ENCODE measurements around the gene SPRR1A. TPM values are rescaled to one million over a fixed set of nuclear protein-coding genes. Genes with fewer than 3 reads are reported as not detected.

Gene SPRR1A, protein sequence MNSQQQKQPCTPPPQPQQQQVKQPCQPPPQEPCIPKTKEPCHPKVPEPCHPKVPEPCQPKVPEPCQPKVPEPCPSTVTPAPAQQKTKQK
- polyA plus RNA-seq (ENCODE audit: insufficient read length in 3 of 3) = not detected
- long read RNA-seq, donor 1 = 0 reads
- long read RNA-seq, donor 2 = 0 reads
- long read RNA-seq, donor 3 = 0 reads
- long read RNA-seq, donor 4 = 0 reads
- long read RNA-seq, donor 5, partial matches to known transcripts = 0 of 1 reads
- long read RNA-seq, donor 5, other reads (novel, unspliced or antisense) = 0 of 1 reads
- long read RNA-seq, donor 6 = 0 reads
- long read RNA-seq, donor 7 = 0 reads
- long read RNA-seq, donor 8 = 0 reads
- long read RNA-seq, donor 9 = 0 reads
- long read RNA-seq, donor 10 = 0 reads
- long read RNA-seq, donor 11, partial matches to known transcripts = 0 of 1 reads
- long read RNA-seq, donor 11, other reads (novel, unspliced or antisense) = 0 of 1 reads
- long read RNA-seq, donor 12 = 0 reads
- long read RNA-seq, donor 13 = 0 reads
- long read RNA-seq, donor 14 = 0 reads
- long read RNA-seq, donor 15 = 0 reads
- long read RNA-seq, donor 16 = 0 reads

DNA sequence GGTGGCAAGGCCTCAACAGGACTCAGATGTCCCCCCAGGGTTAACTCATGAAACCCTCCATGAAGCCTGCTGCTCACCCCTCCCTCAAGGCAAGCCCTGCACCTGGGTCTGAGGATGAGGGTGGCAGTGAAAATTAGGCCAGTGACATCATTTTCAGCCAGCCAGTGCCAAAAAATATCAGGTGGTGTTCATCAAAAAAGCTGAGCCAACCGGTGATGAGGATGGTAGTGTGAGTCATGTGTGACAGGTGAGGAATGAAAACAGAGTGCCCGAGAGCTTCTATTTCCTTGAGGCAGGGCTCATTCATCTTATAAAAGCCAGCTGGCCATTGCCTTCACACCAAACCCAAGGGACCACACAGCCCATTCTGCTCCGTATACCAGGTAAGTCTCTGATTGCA, at the start of gene SPRR1A:
Gene SPRR1A, plus strand, starts transcription at position 339 of the 400 bp plus-strand sequence. CDS start 1,150 bp downstream, outside the sequence.
- DNase-seq = no peak

DNA sequence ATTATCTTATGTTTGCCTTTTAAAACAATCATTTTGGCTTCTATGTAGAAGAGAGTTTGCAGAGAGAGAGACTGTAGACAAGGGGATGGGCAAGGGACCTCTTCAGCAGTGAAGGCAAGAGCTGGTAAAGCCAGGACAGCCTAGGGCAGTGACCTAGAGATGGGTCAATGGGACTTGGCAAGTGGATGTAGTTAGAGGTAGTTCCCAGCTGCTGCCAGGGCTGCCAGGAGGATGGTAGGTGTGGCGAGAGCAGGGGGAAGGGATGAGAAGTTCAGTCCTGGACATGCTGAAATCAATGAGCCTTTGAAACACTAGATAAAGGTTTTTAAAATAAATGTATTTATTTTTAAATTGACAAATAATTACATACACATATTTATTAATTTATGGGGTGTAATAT, 43.3 kb upstream of the SPRR1A start:
- no peak for DNase-seq

DNA sequence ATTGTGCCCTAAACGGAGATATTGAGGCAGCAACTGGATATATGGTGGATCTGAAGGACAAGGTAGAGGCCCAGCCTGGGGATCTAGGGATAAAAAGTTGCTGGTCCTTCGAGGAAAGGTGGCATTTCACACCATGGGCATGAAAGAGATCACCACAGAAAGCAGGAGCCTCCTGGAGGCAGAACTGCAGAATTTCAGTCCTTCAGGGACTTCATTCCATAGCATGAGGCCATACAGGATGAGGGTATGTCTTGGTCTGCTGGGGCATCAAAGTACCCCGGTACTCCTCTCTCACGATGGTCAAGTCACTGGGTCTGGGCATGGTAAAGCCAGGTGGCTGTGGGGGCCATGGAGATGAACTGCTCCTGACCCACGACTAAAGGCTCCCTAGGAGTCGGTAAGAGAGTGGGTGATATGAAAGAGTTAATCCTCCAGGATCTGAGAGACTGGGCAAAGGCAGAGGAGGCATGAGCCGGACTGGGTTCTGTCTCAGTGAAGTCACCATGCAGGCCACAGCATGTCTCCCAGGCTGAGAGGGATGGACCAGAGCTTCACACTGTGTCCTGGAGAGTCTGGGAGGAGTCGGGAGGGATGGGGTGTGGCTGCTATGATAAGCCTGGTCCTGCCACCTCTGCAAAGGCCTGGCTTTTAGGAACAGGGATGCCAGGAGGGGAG, 42.7 kb upstream of the SPRR1A start:
- no peak for DNase-seq

DNA sequence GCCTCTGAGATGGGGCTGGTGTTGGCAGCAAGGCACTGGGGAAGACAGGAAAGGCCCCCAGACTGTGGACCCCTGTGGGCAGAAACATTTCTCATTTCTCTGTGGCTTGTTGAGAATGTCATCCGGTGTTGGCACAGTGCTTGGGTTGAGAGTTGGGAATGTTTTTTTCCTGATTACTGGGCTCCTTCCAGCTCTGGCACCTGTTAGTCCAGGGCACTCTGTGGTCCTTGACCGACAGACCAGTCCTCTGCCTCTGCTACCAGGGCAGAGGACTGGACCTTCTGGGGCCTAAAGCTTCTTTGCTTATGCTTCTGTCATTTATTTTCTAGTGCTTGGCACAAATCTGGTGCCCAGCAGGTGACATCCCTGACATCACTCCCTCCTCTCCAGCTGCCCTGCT, 41.7 kb upstream of the SPRR1A start:
- DNase-seq = no peak

DNA sequence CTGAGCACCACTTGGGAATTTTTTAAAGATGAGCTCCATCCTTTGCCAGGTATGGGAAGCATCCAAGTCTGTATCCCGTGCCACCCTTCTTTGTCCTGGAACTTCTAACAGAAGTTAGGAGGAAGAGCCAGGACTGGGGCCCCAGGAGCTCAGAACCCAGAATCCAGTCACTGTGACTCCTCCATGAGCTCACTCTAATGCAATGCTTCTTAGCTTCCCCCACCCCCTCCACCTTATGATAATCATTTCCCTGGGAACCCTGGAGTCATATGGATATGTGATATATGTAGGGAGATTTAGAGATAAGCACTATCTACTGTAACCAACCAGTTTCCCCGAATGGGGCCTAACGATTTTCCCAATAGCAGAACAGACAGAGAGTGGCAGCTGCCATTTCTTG, 37.6 kb upstream of the SPRR1A start:
- DNase-seq = no peak

DNA sequence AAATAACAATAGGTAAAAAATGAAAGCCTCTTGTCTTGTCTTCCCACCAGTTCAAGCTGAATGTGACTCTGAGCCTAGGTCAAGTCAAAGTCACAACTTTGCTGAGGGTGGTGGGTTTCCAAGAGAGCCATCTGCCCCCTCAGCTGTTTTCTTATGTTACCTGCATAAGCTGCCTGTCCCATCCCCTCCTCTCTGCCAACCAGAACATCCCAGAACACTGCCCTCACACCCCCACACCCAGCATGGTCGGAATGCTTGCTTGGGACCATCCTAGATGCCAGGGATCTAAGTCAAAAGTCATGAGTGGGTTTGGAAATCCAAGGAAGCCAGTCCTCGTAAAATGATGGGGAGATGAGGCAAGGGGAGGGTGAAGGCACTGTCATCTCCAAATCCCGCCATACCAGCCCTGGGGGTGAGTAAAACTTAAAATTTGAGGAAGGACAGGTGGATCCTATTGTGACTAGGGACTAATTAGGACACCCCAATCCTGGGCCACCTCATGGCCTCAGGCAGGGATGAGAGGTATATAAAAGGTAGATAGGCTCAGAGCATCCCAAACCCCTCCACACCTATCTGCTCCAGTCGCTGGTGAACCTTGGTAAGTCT, 37.1 kb upstream of the SPRR1A start, which contains the start of gene SPRR5:
Gene SPRR5, plus strand, starts transcription at position 556 of the 606 bp plus-strand sequence. CDS start 1,349 bp downstream, outside the sequence.
- DNase-seq = no peak

DNA sequence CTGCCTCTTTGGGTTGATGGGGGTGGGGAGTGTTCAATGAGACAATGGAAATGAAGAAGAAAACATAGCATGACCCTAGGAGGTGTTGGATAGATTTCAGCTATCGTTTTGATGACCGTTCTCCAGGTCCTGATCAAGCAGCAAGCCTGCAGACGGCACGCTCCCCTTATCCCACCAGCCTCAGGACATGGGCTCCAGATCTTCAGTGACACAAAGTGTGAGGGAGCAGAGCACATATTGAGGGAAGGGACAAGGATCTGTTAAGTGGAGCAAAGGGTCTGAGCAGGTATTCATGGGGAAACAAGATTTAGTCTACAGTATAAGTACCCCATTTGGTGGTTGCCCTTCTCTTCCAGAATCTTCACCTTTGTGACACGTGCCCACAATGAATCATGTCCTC, 32.2 kb upstream of the SPRR1A start:
- DNase-seq = no peak

DNA sequence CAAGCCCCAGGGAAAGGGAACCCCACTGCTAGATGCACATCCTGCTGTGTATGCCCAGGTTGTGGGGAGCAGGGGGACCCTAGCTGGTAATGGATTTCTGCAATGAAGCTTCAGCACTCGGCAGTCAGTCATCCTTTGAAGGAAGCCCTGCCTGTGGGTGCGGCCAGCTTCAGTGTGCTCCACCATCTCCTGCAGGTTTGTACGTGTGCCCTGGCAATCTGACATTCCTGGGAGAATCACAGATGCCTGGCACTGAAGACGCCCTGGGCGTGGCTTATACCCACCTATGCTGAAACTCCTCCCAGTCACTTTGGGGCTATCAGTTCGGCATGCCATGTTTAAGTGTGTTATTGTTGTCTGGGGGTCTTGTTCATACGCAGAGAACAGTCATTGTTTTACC, 30.1 kb upstream of the SPRR1A start:
- DNase-seq = no peak

DNA sequence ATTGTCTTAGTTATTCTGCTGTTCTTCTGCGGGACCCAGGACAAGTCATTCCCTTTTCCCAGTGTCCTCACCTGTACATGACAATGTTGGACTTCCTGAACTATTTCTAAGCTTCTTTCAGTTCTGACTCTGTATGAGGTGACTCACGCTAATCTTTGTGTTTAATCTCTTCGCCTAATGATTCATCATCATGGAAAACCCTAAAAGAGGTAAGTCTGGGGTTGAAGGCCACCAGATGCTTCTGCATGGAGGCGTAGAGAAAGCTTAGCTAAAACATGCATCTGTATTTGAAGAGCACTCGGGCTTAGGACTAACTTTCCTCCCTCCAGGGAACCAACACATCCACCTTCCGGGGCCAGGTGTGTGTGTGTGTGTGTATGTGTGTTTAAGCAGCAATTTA, 29.4 kb upstream of the SPRR1A start:
- no peak for DNase-seq

DNA sequence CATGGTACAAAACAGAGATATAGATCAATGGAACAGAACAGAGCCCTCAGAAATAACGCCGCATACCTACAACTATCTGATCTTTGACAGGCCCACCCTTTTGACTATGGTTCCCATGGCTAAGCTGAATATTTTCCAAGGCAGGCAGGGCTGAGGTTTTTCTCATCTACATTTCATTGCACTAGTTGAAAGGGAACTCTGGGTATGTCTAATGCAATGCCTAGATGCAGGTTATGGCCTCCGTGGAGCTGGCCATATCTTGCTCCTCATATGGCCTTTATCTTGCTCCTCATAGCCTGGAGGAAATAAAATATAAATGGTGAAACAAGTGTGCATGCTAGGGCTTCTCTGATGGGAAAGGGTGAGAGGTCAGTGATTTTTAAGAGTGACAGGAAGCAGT, 26.3 kb upstream of the SPRR1A start:
- DNase-seq = no peak

DNA sequence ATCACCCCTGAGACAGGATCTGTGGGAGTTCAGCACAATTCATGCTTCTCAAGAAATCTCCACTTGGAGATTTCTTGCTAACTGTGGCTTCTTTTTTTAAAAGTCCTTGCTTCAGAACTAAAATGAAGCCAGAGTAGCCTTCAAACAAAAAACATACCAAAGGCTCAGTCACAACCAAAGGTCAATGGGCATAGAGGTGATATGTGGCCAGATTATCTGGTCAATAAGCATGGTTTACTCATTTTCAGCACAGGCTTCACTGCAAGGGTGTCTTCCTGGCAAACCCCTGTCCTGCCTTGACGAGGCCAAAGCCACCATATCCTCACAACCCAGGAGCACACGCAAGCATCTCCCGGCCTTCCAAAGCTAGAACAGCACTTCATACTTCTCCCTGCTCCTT, 24.6 kb upstream of the SPRR1A start:
- DNase-seq = no peak

DNA sequence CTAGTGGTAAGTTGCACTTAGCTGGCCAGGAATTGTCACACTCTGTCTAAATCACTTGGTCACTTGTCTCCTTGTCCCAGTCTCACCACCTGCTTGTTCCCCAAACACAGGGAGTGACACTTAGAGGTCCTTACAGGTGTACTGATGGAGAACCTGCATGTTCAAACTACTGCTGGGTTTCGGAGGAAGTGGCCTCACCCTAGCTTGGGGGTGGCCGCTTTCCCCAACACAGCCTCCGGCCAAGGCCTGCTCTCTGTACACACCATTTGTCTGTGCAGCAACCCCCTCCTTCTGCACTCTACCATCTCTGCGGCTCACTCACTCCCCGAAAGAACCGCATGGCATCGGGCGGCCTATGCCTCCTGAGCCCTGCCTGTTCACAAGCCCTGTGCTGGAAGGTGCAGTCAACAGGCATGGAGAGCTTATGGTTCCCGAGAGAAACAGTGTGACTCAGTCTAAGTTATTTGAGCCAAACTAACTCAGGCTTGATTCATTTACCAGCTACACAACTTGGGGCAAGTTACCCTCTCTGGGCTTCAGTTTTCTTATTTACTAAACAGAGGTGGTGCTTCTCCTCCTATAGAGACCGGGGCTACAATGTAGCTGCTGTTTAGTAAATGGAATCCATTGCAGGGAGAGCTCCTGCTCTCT, 24.0 kb upstream of the SPRR1A start:
- DNase-seq = no peak

DNA sequence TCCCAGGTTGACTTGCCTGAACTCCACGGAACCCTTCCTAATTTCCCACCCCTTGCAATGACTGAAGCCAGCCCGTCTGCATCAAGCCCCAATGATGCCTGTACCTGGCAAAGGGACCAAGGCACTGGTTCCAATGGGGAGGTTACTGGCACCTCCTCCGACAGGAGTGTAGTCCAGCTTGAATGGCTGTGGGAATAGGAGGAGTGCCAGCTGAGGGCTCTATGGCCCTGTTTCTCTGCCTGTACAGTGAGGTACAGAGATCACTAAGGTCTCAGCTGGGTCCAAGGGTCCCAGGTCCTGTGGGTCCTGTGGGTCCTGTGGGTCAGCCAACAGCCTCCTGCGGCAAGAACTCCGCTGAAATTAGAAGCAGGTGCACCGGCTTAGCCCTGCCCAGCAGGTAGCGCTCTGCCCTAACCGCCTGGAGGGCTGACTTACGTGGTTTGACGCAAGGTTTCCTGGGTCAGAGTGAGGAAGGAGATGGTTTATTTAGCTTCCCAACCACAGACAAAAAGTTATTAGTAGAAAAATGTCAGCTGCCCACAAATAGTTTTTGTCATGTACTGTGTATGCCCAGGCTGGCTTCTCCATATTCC, 23.3 kb upstream of the SPRR1A start:
- no peak for DNase-seq

DNA sequence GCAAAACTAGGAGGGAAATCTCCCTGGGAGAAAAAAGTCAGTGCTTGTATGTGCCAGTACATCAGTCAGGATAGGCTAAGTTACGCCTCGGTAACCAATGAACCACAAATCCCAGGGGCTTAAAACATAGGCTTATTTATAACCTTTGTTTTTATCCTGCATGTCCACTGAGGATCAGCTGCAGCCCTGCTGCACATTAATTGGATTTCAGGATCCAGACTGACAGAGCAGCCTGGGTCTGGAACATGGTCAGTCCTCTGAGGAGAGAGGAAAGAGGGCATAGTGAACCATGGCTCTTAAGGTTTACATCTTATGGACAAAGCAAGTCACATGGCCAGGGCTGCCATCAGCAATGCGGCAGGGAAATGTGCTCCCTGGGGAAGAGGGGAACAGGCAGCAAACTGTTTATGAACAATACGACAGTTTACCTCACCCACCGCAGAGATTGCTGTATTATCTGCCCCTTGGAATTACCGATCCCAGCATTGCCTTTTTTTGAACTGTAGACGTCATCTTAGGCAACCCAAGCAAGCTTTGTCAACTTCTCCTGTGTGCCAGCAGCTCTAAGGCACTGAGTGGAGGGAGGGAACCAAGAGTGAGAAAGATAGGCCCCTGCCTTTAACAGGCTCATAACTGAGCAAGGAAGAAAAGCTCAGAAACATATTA, 22.5 kb upstream of the SPRR1A start:
- DNase-seq = no peak

DNA sequence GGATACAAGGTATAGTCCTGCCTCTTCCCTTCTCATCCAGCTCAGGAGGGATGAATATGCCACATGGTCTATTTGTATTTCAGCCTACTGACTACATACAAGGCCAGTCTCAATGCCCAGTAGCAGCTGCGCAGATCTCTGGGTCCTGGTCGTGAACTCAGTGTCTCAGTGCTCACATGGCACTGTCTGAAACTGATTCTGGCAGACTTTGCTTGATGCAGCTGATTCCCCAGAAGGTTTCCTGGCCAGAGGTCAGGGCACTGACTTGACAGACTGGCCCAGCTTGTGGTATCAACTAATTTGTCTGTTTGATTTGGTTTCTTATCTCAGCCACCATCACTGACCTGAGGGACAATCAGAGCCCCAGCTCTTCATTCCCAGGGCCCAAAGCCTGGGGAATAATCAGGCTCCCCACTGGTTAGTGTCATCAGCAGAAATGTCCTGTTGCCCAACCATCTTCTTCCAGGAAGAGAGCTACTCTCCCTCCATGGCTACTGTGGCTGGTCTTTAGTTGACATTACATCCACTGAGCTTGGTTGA, 20.9 kb upstream of the SPRR1A start:
- no peak for DNase-seq

DNA sequence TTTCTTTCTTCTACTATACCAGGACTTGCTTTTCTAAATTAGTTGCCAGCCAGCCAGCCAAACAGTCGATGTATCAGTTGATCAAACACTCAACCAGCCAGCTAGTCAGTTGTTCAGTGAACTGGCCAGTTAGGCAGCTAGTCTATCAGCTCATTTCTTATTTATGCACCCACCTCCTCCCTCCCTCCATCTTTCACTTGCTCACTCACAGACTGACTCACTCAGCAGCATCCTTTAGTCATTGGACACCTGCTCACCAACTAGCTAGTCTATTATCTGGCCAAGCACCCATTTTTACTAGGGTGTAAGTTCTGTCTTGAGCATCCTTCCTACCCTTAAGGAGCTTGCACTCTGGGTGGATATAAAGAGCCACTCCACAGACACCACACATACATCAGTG, 19.3 kb upstream of the SPRR1A start:
- DNase-seq = no peak

DNA sequence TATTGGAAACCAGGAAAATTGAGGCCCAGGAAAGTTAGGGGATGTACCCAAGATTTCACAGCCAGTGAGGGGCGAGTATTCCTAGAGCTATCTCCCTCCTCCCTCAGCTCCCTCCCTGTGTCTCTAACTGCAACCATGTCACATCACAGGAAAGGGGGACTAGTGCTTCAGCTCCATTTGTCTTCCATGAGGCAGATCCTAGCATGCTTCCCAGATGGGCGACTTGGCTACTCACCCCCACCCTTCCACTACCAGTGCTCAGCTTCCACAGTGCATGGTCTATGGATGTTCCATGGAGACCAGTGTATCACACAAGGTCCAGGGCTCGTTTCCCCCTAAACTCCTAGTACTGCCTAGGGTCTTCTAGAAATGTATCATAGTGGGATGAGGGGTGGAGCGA, 18.0 kb upstream of the SPRR1A start:
- no peak for DNase-seq

DNA sequence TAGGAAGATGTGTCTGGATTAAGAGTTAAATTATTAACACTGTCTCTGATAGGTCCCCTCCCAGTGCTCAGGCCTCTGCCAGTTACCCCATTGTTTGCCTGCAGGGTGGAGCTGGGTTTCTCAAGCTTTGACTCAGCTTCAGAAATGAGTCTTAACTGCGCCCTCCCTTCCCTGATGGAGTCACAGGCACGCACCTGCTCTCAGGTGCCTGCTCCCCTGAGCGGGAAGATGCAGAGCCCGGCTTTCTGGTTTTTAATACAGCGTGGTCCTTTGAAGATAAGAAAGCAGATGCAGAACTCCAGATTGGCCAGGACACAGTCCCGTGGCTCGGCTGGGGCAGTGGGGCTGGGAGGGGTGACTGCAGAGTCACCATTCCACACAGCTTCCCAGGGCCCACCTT, 16.7 kb upstream of the SPRR1A start:
- no peak for DNase-seq

DNA sequence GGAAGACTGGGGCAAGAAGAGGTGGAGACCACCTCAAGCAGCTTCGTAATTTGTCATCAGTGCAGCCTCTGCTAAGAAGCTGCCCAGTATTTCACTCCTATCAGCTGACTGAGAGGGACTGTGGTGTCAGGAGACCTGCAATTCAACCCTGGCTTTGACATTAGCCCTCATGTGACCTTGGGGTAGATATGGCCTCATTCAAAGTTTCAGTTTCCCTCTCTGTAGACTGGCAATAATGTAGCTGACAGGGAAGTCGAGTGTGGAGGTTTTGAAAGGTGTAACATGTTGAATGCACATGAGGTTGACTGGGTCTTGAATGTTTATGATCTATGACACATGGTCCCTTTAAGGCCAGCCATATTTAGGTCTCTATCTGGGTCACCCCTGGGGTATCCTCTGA, 15.6 kb upstream of the SPRR1A start:
- no peak for DNase-seq

DNA sequence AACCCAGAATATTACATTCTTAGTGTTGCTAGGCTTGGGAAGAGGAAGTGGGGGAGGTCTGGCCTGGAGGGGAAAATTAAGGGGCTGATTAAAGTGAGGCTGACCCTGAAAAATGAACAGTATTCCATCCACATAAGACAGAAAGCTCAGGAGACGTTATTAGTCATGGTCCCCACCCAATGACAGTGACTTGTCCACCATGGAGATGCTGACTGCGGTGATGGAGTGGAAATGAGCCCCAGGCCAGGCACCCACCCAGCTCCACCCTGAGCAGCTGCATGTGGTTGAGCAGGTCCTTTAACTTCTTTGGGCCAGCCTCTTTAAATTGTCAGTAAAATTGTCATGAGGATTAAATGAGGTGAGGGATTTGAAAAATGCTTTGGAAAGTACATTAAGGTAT, 14.8 kb upstream of the SPRR1A start:
- DNase-seq = no peak

DNA sequence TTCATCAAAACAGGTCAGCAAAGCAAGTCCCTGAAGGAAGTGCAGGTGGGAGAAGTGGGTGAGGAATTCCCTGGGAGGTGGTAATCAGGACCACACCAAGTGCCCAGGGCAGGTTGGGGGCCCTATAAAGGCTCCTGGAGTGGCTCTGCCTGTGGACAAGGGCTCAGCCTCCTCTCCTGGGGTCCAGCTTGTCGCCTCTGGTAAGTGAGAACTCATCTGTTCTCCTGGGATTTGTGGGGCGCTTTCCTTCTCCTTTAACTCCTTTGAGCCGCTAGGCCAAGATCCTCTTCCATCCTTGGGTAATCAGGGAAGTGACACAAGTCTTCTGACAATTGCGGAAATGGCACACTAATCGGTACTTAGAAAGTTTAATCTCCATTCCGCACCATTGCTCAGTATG, 13.4 kb upstream of the SPRR1A start, which contains the start of gene SPRR4:
Gene SPRR4, plus strand, starts transcription at position 154 of the 400 bp plus-strand sequence. CDS start 1,243 bp downstream, outside the sequence.
- no peak for DNase-seq
